GM19438 (cell line): ENCODE measurements around the gene CNST.
A peak's percentile ranks its signal among the peaks of the same experiment; 100 is the strongest.
"Not testable (repeated sequence)": the region's sequence is repeated elsewhere in the genome, so short reads cannot be mapped to it uniquely, and the experiment has no call there.

Experiments used
- ATAC-seq: cut with Tn5 transposase; IDR thresholded peaks from one replicate; pipeline ENCODE4 v1.9.1; 2021; ENCODE audit warnings: low read depth; ENCODE audit not compliant: unreplicated experiment

The CNST gene

GRCh38 chr1:246659594-246660140 lies 93.4 kb downstream of the CNST start:
- no peak for ATAC-seq

GRCh38 chr1:246661451-246661850 lies 95.2 kb downstream of the CNST start:
- no peak for ATAC-seq

DNA sequence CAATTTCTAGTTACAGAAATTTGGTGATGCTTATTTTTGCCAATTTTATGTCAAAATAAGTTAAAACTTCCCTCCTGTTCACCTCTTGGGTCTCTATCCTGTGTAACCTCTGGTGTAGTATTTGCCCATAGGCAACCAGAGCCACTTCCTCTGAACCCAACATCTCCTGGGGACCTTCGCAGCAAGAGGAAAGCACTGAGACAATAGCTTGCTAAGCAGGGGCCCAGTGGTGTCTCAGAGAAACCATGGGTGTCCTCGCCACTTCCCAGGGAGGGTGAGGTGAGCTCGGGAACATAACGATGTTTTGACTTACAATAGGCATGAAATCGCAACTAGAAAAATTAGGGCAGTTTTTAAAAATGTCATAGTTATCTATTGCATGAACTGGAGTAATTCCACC lies 101.5 kb downstream of the CNST start:
- no peak for ATAC-seq

DNA sequence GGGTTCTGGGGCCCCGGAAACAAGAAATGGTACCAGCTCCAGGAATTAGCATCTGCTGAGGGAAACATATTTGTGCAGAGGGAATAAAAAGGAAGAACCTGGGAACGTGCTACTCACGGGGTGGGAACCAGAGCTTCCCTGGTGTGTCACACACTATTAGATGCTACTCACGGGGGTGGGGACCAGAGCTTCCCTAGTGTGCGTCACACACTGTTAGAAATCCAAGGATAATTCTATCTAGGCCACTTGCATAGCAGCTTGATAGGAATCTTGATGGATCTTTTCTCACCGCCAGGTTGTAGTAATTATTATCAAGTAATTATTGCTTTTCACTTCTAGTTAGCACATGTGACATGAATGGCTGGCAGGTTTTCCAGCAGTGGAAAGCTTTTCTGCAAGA lies 103.4 kb downstream of the CNST start:
- ATAC-seq = no peak

DNA sequence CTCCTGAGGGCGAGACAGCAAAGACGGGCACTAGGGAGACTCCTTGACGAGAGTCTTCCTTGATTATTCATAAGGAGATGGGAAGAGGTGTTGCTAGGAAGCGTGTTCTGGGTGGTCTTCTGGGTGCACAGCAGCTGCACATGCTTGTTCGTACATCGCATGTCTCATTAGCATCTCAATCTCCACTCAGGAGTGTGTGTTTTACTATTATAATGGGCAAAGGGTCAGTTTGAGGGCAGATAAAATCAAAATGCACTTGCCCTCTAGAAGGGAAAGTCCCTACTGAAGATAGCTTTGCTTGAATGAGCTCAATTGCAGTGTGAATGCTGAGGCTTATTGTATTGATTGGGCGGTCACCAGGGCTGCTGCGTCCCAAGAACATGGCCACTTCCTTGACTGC lies 107.8 kb downstream of the CNST start:
- ATAC-seq = no peak

DNA sequence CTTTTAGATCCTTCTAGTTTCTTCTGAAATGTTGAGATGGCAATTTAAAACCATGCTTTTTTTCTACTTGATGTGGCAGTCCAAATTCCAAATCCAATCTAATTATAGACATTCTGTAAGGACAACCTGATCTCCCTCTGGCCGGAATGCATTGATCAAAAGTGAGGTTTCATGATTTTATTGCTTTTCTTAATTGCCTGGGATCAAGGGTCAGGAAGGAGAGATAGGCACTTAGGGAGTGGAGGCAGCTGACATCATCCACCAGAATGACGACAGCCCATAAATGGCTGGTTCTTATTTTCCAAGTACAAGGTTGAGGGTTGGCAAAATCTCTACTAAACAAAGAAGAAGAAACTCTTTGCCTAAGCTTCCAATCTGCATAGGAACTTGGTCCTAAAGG lies 111.6 kb downstream of the CNST start:
- ATAC-seq = no peak

DNA sequence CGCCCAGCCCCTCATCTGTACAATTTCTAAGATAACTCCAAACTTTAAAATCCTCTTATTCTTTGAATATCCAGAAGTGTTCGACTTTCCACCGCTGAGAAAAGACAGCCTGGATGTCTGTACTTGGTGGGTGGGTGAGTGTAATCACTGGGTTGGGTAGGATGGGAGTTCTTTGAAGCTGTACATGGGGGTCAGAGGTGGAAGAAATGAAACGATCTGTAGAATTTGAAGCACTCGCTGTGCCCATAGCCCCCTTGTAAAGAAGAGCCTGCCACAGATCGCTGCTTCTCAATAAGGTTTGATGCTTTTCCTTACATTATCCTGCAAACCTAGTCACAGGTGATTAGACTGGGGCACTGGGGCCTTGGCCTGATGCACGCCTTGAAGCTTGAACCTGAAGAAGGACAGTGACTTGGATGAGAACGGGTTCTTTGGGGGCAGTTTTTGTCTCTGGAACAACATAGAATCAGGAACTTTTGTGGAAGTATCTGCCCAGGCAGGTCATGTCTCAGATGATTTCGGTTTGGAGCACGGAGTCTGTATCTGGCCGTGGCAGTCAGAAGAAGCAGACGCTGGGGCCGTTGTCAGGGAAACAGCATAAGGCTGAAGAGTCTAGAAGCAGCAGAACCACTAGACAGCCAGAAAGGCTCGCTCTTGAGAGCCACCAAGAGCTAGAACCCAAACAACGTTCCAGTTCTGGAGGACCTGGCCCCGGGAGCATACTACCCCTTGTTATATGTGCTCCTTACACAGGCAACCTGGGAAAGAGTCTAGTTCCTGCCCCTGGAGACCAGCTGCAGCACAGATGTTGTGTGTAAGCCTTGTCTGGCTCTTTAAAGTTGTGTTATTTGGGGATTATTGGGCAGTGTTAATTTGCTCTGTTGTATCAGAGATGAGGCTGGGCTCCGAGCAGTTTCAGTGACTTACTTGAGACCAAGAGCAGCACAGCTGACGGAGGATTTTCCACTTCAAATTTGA lies 112.8 kb downstream of the CNST start:
- no peak for ATAC-seq

GRCh38 chr1:246679794-246680177 lies 113.5 kb downstream of the CNST start:
- ATAC-seq = no peak

DNA sequence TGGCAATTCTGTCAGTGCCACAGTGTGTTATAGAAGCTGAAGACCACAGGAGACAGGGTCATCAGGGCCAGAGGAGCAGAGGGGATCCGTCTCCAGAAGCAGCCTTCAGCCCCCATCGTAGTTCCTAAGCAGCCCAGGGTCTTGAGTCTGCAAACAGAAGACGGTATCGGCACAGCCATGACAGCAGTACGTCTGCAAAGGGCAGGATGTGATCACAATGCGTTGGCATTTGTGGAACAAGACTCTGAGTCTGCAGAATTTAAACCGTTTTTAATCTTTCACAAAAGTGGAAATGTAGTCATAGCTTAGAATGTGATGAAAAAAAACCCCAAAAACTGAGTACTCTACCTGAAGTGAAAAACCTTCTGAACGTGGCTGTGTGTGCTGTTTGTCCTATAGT lies 113.9 kb downstream of the CNST start:
- ATAC-seq = no peak

- no peak for ATAC-seq
Observed at GRCh38 chr1:246680696-246681130, 114.5 kb downstream of the CNST start.

- ATAC-seq = no peak
Observed at GRCh38 chr1:246681900-246682895, 115.9 kb downstream of the CNST start.

- ATAC-seq = no peak
Observed at GRCh38 chr1:246683521-246683920, 117.3 kb downstream of the CNST start.

DNA sequence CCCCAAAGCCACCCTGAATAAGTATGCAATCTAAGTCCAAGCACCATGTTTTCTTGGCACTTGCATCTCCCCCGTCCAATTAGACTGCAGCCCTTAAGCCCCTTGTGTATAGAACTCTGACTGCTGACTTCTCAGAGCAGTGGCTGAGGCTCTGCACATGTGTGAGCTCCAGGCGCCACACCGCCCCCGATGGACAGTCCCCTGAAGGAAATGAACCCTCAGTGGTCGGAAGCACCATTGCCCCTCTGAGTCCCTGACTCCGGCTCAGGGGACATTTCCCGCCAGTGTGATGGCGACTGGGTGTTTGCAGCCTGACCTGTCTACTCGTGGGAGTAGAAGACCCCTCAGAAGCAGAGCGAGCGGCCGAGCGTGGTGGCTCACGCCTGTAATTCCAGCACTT lies 120.7 kb downstream of the CNST start:
- ATAC-seq = no peak

- ATAC-seq = peak; percentile 98
Observed at GRCh38 chr1:246689409-246690008, 123.3 kb downstream of the CNST start.

DNA sequence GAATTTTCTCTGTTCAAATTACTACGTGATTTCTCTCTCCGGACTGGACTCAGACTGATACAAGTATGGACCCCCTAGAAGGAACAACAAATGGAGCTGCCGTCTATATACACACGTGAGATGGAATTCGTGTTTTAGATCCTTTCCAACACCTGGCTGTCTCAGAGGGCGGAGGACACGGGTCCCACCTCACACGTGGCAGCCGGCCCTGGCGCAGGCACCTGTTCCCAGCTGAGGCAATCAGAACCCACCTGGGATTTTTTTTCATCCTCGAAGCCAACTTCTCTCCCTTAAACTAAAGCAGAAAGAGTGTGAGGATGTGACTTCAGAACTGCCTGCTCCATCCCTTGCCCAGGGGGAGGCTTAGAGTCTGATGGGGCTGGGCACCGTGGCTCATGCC lies 123.8 kb downstream of the CNST start:
- ATAC-seq = no peak

GRCh38 chr1:246691622-246692495 lies 125.6 kb downstream of the CNST start:
- no peak for ATAC-seq

DNA sequence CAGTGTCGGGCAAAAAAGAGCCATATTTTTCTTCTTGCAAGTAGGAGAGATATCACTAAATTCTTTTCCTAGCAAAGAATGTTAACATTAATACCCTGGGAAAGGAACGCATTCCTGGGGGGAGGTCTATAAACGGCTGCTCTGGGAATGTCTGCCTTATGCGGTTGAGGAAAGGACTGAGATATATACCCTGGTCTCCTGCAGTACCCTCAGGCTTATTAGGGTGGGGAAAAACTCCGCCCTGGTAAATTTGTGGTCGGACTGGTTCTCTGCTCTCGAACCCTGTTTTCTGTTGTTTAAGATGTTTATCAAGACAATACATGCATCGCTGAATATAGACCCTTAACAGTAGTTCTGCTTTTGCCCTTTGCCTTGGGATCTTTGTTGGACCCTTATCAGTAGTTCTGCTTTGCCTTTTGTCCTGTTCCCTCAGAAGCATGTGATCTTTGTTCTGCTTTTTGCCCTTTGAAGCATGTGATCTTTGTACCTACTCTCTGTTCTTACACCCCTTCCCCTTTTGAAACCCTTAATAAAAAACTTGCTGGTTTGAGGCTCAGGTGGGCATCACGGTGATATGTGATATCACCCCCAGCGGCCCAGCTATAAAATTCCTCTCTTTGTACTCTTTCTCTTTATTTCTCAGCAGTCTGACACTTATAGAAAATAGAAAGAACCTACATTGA lies 128.1 kb downstream of the CNST start:
- ATAC-seq = not testable (repeated sequence)

- no peak for ATAC-seq
Observed at GRCh38 chr1:246695136-246695535, 128.9 kb downstream of the CNST start.

DNA sequence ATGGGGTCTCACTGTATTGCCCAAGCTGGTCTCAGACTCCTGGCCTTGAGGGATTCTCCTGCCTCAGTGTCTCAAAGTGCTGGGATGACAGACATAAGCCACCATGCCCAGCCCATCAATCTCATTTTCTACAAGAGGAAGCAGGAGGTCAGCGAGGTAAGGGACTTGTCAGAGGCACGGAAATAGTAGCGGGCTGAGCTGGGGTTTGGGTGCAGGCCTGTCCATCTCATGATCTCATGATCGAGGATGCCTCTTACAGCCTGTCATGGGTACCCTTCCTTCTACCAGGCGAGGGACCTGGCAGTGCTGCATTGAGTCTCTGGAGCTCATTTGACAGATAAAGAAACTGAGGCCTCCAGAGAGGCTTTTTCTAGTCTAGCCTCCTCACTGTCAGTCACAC lies 129.4 kb downstream of the CNST start:
- ATAC-seq = no peak
